ENCODE results near the gene MAD1L1.

Gene MAD1L1

DNA sequence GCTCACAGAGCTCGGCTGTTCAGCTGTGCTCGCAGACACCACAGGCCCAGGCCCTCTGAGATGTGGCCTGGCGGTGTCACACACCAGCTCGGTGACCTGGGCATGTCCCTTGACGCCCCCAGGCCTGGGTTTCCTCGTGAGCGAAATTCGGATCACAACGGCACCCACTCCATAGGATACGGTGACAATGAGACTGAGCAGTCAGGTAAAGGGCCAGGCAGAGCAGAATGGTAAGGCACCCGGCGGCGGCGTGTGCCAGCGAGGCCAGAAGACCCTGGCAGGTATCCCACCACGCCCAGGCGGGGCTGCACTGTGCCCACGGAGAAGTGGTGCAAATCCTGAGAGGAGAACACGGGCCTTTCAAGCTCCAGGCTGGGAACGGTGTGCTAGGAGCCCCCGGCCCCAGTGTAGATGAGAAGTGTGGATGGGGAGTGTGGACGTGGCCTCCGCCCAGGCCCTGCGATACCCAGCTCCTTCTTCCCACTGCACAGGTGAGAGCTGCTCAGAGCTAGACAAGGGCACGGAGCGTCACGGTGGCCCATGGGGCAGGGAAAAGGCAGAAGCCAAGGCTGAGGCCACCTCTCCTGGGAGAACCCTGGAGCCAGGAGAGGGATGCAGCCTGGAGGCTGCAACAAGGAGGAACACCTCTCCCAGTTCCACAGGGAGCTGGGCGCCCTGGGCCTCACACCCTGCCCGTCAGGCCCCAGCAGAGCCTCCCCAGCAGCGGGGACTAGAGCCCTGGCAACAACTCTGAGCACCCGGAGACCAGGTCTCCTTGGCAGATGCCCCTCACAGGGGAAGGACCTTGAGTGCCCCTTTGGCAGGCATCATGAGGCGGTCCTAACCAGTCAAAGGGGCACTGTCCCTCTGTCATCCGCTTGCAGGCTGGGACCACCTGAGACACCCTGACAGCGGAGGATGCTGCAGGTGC, 219.1 kb downstream of the MAD1L1 start:
- DNase-seq (ENCODE audit: low spot score): no peak

DNA sequence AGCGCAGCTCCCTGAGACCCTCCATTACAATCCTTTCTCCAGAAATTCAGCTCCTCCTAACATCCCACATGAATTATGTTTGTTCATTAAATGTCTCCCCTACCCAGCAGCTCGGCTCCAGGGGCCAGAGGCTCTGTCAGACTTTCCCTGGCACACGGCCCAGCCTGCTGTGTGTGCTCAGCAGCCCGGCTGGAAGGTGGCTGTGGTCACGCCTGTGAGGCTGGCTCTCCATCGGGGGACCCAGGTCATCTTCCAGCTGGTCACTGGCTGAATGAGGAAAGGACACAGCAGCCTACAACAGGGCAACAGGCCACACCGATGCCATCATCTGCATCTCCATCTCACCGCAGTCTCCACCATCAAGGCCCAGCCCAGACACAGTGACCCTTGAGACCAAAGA, 219.8 kb downstream of the MAD1L1 start:
- DNase-seq (ENCODE audit: low spot score): peak; percentile 64

DNA sequence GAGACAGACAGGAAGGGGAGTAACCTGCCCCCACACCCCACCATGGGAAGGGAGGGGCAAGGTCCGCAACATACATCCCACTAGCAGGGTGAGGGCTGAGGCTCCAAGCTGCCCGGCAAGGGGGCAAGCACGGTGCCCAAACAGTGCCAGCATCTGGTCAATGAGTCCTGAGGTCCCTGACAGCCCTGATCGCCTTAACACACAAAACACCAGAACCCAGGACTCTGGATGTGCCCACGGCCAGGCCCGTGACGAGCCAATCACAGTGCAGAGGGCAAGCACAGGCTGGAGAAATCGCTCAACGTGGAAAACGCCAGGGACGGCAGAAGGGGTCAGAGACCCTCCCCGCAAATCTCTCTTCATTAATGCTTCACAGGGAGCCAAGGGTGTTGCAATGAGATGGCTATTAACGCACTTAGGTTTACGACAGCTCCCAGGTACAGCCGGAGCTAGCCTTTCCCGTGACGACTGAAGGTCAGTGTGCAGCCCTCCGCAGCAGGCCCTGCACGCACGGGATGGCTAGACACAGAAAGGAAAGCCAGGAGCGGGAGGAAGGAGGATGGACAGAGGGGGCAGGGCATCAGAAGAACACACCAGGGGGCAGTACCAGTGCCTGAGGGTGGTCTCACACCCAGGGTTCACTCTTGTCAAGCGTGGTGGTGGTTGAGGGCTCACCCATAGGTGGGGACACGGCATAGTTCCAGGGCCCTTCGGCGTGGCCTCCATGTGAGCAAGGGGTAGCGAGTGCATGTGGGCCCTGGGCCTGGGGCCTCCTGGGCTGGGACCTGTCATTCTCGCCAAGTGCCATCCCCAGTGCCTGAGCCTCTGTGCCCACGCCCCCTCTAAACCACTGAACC, 220.5 kb downstream of the MAD1L1 start:
- no peak for DNase-seq (ENCODE audit: low spot score)

DNA sequence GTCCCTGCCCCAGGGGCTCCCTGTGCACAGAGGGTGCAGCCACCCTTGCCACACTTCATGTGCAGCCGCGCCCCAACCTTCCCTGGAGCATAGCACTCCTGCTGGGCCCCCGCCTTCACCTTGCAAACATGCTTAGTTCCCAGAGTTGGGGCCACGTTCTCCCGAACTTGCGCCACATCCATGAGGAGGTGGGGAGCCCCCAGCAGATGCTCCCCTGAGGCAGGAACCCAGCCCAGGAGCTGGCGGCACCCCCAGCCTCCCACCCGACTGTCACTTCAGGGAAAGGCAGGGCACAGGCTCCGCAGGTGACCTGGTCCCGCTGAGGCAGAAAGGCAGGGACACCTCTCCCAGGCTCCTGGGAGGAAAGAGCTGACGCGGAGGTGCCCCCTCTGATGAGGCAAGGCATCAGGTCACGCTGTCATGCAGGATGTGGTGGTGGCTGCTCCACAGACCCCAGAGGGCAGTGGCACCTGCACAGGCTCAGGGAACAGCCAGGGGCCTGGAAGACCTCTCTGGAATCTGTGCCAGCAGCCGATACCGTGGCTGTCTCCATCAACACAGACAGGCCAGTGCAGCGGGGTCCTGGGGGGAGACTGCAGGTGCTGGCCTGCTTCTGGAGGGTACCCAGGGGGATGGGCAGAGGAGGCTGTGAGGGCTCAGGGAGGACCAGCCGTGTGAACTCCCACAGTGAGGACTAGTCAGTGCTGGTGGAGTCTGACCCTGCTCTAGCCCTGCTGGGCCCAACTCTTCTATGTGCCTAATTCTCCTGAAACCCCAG, 221.3 kb downstream of the MAD1L1 start:
- DNase-seq (ENCODE audit: low spot score): no peak

DNA sequence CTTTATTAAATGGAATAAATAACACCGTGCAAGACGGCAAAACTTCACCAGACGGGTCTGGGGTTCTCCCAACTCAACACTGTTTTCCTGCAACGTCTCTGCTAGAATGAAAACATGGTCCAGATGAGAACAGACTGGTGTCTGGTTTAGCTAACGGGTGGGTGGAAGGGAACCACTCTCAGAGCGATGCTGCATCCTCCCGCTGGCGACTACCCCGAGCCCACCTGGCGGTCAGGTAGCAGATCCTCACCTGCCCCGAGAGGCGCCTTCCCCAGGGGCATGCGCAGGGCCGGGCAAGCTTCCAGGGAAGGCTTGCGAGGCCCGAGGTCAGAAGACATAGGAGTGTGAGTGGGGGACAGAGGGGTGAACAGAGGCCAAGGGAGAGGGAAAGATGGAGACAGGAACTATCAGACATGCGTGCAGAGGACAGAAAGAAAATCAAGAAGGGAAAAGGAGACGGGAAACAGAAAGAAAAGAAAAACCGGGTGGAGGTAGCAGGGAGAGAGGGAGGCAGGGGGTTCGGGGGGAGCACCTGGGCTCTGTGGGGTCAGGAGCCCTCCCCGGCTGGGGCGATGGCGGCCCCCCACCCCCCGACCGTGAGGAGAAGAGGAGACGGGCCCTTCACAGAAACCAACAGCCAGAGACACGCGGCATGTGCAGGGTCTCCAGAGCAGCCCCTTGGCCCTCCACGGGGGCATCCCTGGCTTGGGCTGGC, 222.0 kb downstream of the MAD1L1 start:
- no peak for DNase-seq (ENCODE audit: low spot score)

DNA sequence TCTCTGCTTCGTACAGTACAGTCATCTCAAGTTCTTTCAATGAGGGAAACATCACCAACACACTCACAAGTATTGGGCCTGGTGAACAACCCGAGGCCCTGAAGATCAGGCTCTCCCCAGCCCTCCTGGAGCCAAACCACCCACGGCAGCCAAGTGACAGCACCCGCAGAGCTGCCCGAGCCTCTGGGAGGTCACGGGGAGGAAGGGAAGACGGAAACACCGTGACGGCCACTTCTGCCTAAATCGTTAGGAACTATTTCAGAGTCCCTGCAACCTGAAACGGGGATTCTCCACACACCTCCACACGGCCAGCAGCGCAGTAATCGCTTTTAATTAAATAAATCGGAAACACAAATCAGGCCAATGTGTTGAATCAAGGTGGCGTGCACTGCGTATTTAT, 222.6 kb downstream of the MAD1L1 start:
- DNase-seq (ENCODE audit: low spot score): no peak

DNA sequence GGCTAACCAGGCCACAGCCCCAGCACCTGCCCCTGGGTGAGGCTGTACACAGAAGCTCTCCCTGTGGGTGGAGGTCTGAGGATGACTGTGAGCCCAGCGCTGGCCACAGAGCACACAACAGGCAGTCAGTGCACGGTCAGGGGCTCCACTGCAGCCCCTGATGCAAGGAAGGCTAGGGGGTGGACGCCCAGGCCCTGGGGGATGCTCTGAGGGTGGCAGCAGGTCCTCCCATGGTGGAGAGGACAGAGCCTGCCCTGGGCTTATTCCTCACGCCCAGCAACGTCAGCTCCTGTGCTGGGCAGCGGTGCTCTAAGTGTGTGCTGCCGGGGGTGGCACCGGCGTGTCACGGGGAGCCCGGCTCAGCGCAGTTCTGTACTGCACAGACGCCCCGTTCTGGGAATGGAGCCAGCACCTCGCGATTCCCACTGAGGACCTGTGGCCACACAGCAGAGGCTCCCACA, 223.2 kb downstream of the MAD1L1 start:
- DNase-seq (ENCODE audit: low spot score): no peak

DNA sequence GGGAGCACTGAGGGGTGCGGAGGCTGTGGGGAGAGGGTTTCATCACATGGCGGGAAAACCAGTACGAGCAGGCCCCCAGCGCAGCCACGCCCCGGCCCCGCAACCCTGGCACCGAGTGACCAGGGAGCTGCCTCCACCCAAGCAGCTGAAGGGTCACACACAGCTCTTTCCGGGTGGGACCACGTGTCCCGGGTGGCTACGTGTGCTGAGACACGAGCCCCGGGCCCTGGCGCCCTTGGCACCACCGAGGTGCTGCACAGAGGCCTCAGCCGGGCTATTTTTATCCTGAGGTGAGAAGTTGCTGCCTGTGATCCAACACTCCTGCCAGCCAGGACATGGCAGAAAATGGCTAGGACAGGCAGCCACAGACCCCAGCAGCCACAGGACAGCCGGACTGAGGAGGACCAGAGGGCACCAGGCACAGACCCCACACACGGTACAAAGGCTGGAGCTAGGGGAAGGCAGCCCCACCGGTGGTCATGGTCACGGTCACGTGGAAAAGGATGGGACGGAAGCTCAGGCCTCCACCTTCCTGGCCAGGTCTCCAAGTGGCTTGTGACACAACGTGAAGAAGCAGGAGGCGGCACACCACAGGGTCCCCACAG, 223.7 kb downstream of the MAD1L1 start:
- DNase-seq (ENCODE audit: low spot score): no peak

DNA sequence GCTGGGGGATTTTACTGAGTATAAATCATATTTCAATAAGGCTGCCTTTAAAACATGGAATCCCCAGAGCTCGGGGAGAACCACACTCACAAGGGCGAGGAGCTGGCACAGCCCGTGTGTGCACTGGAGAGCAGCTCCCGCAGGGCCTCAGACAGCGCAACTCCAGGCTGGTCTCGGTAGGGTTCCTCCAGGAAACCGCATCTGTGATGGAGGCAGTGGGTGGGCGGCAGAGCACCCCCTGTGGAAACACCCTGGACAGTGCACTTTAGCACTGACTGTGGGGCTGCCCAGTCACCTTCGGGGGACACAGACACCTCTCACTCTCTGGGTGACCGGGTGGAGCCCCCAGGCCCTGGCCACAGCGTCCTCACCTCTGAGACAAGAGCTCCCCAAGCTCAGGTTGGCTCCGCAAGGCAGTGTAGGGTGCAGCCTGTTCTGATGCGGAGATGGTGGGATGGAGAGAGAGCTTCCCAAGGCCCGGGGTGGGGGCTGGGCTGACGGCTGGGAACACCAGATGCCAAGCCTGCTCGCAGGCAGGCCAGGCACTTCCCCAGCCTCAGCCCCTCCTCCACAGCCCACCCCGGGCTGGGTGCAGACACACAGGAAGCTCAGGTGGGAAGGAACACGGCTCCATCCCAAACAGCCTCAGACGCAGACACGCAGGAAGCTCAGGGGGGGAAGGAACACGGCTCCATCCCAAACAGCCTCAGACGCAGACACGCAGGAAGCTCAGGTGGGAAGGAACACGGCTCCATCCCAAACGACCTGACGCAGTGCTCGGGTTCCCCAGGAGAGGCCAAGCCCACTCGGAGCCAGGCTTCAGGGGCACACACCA, 224.4 kb downstream of the MAD1L1 start:
- DNase-seq (ENCODE audit: low spot score): no peak

DNA sequence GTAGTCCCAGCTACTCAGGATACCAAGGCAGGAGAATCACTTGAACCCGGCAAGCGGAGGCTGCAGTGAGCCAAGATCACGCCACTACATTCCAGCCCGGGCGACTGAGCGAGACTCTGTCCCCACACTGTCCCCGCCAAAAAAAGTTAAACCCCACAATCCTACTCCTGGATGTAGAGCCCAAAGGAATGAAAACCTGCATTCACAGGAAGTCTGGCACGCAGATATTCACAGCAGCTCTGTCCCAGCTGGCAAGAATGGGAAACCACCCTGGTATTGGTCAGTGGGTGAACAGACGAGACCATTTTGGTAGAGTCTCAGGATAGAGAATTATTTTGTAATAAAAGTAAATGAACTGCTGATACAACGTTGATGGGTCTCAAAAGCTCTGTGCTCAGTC, 225.2 kb downstream of the MAD1L1 start:
- no peak for DNase-seq (ENCODE audit: low spot score)

DNA sequence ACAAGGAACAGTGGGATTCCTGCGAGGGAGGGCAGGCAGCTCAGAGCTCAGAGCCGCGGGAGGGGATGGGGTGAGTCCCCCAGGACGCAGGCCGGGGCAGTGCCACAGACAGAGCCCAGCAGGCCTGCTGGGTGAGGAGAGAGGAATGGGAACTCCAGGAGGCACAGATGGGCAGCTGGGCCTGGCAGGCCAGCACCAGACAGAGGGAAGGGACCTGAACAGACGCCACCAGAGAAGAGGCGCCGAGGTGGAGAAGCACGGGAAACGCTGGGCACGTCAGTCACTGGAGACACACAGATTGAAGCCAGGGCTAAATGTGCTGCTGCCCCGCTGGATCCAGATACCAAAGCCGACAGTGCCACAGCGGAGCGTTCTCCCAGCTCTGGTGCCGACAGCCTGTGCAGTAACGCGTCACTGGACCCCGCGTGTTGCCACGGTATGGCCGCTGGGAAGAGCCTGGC, 225.8 kb downstream of the MAD1L1 start:
- no peak for DNase-seq (ENCODE audit: low spot score)

DNA sequence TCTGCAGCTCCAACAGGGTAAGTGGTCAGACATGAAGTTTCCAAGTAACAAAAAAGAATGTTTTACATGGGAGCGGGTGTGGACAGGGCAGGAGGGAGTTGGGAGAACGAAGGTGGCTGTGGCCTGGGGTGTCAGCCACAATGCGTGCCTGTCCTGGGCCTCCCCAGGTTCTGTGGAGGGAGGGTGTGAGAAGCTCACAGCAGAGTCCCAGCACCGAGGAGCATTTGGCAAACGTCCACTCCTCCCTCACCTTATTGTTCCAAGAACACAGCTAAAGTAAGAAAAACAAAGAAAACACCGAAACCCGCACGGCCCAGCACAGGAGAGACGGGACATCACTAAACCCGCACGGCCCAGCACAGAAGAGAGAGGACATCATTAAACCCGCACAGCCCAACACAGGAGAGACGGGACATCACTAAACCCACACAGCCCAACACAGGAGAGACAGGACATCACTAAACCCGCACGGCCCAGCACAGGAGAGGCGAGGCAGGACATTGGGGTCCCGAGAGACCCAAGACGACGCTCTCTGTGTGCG, 226.4 kb downstream of the MAD1L1 start:
- DNase-seq (ENCODE audit: low spot score): no peak

DNA sequence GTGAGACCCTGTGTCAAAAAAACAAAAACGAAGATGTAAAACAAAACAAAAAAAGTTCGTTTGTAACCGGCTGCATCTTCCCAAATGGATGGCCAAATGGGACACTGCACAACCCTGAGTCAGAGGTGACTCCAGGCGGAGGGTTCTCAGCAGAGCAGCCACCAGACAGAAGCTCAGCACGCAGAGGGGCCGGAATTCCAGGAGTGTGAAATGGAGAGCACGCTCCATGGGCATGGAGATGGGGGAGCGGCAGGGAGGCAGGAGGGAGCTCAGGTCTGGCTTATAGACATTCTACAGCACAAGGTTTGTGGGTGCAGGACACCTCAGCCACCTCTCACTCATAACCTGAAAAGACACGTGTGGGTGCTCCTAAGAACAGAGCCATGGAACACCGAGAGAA, 227.0 kb downstream of the MAD1L1 start:
- no peak for DNase-seq (ENCODE audit: low spot score)

DNA sequence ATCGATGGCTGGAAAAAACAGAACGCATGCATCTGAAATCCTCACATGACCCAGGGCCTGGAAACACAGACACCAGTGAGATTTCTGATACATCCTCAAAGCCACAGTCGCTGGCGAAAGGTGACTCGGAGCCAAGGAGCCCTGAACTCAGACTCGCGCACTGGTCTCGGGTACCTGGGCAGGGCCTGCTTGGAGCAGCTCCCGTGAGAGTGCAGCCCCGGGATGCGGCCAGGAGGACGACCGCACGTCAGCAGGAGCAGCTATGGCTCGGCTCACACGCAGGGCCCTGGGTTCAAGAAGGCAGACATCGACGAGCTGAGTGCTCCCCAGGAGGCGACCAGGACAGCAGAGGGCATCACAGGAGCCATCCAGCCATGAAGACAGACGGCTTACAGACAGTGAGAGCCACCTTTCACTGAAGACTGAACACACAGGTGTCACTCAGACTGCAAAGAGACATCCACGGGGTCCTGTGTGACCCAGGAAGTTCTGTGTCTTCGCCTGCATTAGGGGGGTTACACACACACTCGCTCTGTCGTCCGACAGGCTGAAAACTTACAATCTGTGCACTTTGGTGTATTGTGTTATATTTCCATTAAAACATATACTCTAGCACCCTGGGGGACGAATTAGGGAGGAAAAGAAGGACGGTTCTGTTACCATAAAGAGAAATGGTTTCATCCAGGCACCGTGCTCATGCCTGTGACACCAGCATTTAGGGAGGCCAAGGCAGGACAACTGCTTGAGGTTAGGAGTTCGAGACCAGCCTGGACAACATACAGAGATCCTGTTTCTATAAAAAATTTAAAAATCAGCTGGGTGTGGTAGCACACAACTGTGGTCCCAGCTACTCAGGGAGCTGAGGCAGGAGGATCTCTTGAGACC, 227.7 kb downstream of the MAD1L1 start:
- no peak for DNase-seq (ENCODE audit: low spot score)

DNA sequence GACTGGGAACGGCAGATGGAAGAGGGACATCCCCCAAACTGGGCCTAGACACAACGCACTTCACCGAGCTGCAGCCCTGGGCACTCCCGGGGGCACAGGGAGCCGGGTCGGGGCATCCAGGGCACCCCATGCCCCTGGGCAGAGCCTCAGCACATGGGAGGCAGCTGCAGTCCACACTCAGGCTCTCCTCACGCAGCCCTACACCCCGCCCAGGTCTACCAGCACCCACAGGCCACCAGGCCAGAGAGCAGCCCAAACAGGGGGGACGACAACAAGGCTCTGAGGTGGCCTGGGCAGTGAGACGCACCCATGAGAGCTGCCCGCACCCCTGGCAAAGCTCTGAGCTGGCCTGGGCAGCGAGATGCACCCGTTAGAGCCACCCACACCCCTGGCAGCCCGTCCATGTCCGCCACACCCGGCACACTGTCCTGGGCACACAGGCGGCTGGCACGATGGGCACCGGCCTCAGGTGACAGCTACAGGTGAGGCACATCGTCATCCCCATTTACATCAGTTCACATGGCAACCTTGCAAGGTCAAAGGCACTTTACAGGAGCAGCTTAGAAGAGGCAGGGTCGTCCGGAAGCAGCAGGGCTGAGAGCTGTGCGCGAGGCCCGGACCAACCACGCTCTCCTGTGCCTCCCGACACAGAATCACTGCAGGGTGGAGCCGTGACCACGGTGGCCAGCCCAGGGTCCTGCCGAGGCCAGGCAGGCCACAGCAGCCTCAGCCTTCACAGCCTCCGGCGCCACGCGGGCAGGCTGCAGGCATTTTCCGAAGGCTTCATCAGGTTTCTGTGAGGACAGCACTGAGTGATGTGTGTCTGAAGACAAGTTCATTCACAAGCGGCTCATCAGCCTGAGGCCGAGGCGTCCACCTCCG, 228.6 kb downstream of the MAD1L1 start:
- no peak for DNase-seq (ENCODE audit: low spot score)

DNA sequence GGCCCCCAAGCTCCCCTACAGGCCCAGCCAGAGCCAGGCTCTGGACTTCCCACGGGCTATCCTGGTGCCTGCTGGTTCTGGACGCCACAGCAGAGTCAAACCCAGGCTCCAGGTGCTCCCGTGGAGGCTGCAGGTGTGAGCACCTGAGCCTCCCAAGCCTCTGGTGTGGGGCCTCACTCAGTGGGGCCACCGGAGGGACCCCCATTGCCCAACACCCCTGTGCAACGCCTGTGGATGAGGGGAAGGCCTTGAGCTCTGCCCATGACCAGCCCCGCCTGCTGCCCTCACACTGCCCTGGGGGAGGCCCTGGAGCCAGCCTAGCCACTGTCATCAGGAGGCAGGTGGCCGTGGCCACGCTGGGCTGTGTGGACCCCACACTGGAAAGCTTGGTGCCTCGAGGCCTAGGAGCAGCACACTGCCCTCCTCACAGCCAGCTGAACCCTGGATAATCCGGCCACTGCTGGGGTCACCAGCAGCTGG, 229.3 kb downstream of the MAD1L1 start:
- DNase-seq (ENCODE audit: low spot score): no peak
